PC-9 (cell line): ENCODE data around the gene MOB3B.

Source experiments
- EZH2 ChIP-seq: fragments of 200-600 bp; sonication (generic); IDR thresholded peaks from 2 replicates; pipeline ENCODE4 v1.8.0; 2017; ENCODE audit warnings: antibody characterized with exemption, low read depth
- TF ChIP-seq, protein P1 (sequence below): fragments of 200-600 bp; sonication (generic); conservative IDR thresholded peaks from 2 replicates; pipeline ENCODE4 v1.6.1; 2017; ENCODE audit warnings: mixed run types, antibody characterized with exemption, mild to moderate bottlenecking, moderate library complexity

- TF ChIP-seq, protein P1, sequence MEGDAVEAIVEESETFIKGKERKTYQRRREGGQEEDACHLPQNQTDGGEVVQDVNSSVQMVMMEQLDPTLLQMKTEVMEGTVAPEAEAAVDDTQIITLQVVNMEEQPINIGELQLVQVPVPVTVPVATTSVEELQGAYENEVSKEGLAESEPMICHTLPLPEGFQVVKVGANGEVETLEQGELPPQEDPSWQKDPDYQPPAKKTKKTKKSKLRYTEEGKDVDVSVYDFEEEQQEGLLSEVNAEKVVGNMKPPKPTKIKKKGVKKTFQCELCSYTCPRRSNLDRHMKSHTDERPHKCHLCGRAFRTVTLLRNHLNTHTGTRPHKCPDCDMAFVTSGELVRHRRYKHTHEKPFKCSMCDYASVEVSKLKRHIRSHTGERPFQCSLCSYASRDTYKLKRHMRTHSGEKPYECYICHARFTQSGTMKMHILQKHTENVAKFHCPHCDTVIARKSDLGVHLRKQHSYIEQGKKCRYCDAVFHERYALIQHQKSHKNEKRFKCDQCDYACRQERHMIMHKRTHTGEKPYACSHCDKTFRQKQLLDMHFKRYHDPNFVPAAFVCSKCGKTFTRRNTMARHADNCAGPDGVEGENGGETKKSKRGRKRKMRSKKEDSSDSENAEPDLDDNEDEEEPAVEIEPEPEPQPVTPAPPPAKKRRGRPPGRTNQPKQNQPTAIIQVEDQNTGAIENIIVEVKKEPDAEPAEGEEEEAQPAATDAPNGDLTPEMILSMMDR, result no peak
- no peak for TF ChIP-seq EZH2
Measured at GRCh38 chr9:27421577-27421976, 108.0 kb downstream of the MOB3B start.
